Neural progenitor cell (in vitro differentiated cells): ENCODE results near the gene PTGR3. TPM values are rescaled to one million over a fixed set of nuclear protein-coding genes. Genes with fewer than 3 reads are reported as not detected.
A peak's percentile ranks its signal among the peaks of the same experiment; 100 is the strongest.

ENCODE experiments used
- DNase-seq: peaks from one replicate; pipeline ENCODE4 v3.0.0-alpha.2; 2016; ENCODE audit warnings: low spot score
- H2AFZ ChIP-seq: fragments of 200-600 bp; sonication (generic); replicated peaks from 2 replicates; pipeline ENCODE4 v1.6.1; 2016; ENCODE audit warnings: antibody characterized with exemption
- H3F3A ChIP-seq: fragments of 200-600 bp; sonication (generic); 2 replicates; pipeline ENCODE4 v1.6.1; 2016; ENCODE audit warnings: antibody characterized with exemption, low read depth
- H3K27ac ChIP-seq: fragments of 200-600 bp; sonication (generic); 2 replicates; pipeline ENCODE4 v1.5.1; 2016; ENCODE audit warnings: mild to moderate bottlenecking
- H3K27me3 ChIP-seq: fragments of 200-600 bp; sonication (generic); 2 replicates; pipeline ENCODE4 v1.6.1; 2016; ENCODE audit warnings: mild to moderate bottlenecking, moderate library complexity
- H3K36me3 ChIP-seq: fragments of 200-600 bp; sonication (generic); 2 replicates; pipeline ENCODE4 v1.5.1; 2016
- H3K4me1 ChIP-seq: fragments of 200-600 bp; sonication (generic); 2 replicates; pipeline ENCODE4 v1.6.1; 2016; ENCODE audit warnings: mixed run types
- H3K4me2 ChIP-seq: fragments of 200-600 bp; sonication (generic); 2 replicates; pipeline ENCODE4 v1.6.1; 2016
- H3K4me3 ChIP-seq: fragments of 200-600 bp; sonication (generic); 2 replicates; pipeline ENCODE4 v1.5.1; 2016
- H3K79me2 ChIP-seq: fragments of 200-600 bp; sonication (generic); 2 replicates; pipeline ENCODE4 v1.6.1; 2016; ENCODE audit warnings: low read depth
- H3K9ac ChIP-seq: fragments of 200-600 bp; sonication (generic); 2 replicates; pipeline ENCODE4 v1.6.1; 2016
- H3K9me3 ChIP-seq: fragments of 200-600 bp; sonication (generic); 2 replicates; pipeline ENCODE4 v1.5.1; 2016; ENCODE audit warnings: low read depth
- H4K20me1 ChIP-seq: fragments of 200-600 bp; sonication (generic); 2 replicates; pipeline ENCODE4 v1.6.1; 2016; ENCODE audit warnings: low read depth
- H3K27ac Mint-ChIP-seq: 3 replicates; pipeline ENCODE4 v1.8.0; 2021; ENCODE audit warnings: mixed read lengths
- H3K27me3 Mint-ChIP-seq: 2 replicates; pipeline ENCODE4 v1.8.0; 2022; ENCODE audit warnings: low read depth, mild to moderate bottlenecking, inconsistent platforms, moderate library complexity, mixed read lengths; ENCODE audit not compliant: insufficient read depth
- H3K36me3 Mint-ChIP-seq: 3 replicates; pipeline ENCODE4 v1.8.0; 2021; ENCODE audit warnings: mixed read lengths
- H3K4me1 Mint-ChIP-seq: 3 replicates; pipeline ENCODE4 v1.8.0; 2021; ENCODE audit warnings: mixed read lengths
- H3K4me3 Mint-ChIP-seq: 3 replicates; pipeline ENCODE4 v1.8.0; 2021; ENCODE audit warnings: mild to moderate bottlenecking, moderate library complexity, mixed read lengths
- H3K9me3 Mint-ChIP-seq: 3 replicates; pipeline ENCODE4 v1.8.0; 2020; ENCODE audit warnings: mixed read lengths
- CTCF ChIP-seq: fragments of 200-600 bp; sonication (generic); IDR thresholded peaks from 2 replicates; pipeline ENCODE4 v1.5.1; 2017; ENCODE audit warnings: antibody characterized with exemption, mild to moderate bottlenecking
- EZH2 ChIP-seq: fragments of 200-600 bp; sonication (generic); IDR thresholded peaks from 2 replicates; pipeline ENCODE4 v1.6.1; 2017; ENCODE audit warnings: antibody characterized with exemption, mild to moderate bottlenecking, moderate library complexity
- EZH2phosphoT487 ChIP-seq: fragments of 200-600 bp; sonication (generic); IDR thresholded peaks from 2 replicates; pipeline ENCODE4 v1.6.1; 2017; ENCODE audit warnings: antibody characterized with exemption
- total RNA-seq: library from RNA; depleted of rRNA; stranded (reverse); fragments of >200 nt; gene quantifications from 2 replicates; pipeline ENCODE4 v1.2.3, GENCODE V29; 2015; ENCODE audit warnings: low replicate concordance

The PTGR3 gene
- total RNA-seq, 1 donor from 2014 or later: 13.0 TPM

GRCh38 chr18:75161256-75162028, 47.5 kb downstream of the PTGR3 start:
- Mint-ChIP-seq H3K27ac (no peak overlapping the region), H3K27me3 (peaks cover 3% of the 10 kb centered on the region), H3K4me1 (peaks cover 13% of the 10 kb centered on the region), H3K9me3 (no peaks in the 10 kb centered on the region), H3K36me3 (no peaks in the 10 kb centered on the region), H3K4me3 (no peak overlapping the region)
- Histone ChIP-seq H4K20me1 (no peaks in the 10 kb centered on the region), H3K4me2 (no peak overlapping the region), H3K27ac (no peak overlapping the region), H3K79me2 (no peaks in the 10 kb centered on the region), H3K9me3 (no peaks in the 10 kb centered on the region), H3F3A (peaks cover 11% of the 10 kb centered on the region), H3K4me3 (no peak overlapping the region), H3K9ac (no peak overlapping the region), H3K36me3 (no peaks in the 10 kb centered on the region), H3K27me3 (no peaks in the 10 kb centered on the region), H3K4me1 (peaks cover 16% of the 10 kb centered on the region), H2AFZ (no peak overlapping the region)
- no peak for TF ChIP-seq CTCF
- no peak for TF ChIP-seq EZH2
- TF ChIP-seq EZH2phosphoT487: no peak
- no peak for DNase-seq

GRCh38 chr18:75160364-75160763, 48.6 kb downstream of the PTGR3 start:
- Mint-ChIP-seq H3K27ac (peak overlapping the region; percentile 65), H3K4me3 (no peak overlapping the region), H3K27me3 (peaks cover 4% of the 10 kb centered on the region), H3K9me3 (peaks cover 3% of the 10 kb centered on the region), H3K4me1 (peaks cover 15% of the 10 kb centered on the region), H3K36me3 (no peaks in the 10 kb centered on the region)
- TF ChIP-seq EZH2: no peak
- no peak for TF ChIP-seq CTCF
- TF ChIP-seq EZH2phosphoT487: no peak
- peak; percentile 32 for DNase-seq
- Histone ChIP-seq H3K27me3 (no peaks in the 10 kb centered on the region), H2AFZ (no peak overlapping the region), H3K27ac (no peak overlapping the region), H3K4me3 (no peak overlapping the region), H3F3A (peaks cover 11% of the 10 kb centered on the region), H3K4me2 (peak overlapping the region; percentile 22), H4K20me1 (no peaks in the 10 kb centered on the region), H3K79me2 (no peaks in the 10 kb centered on the region), H3K4me1 (peaks cover 16% of the 10 kb centered on the region), H3K36me3 (no peaks in the 10 kb centered on the region), H3K9ac (no peak overlapping the region), H3K9me3 (no peaks in the 10 kb centered on the region)

GRCh38 chr18:75159646-75160356, 49.1 kb downstream of the PTGR3 start:
- Mint-ChIP-seq H3K27ac (peak overlapping the region; percentile 57), H3K4me1 (peaks cover 15% of the 10 kb centered on the region), H3K4me3 (no peak overlapping the region), H3K36me3 (no peaks in the 10 kb centered on the region), H3K9me3 (peaks cover 8% of the 10 kb centered on the region), H3K27me3 (peaks cover 9% of the 10 kb centered on the region)
- no peak for TF ChIP-seq EZH2
- no peak for TF ChIP-seq CTCF
- Histone ChIP-seq H3K79me2 (no peaks in the 10 kb centered on the region), H3F3A (peaks cover 11% of the 10 kb centered on the region), H3K27ac (peak overlapping the region; percentile 73), H2AFZ (no peak overlapping the region), H4K20me1 (no peaks in the 10 kb centered on the region), H3K4me3 (no peak overlapping the region), H3K27me3 (no peaks in the 10 kb centered on the region), H3K9ac (no peak overlapping the region), H3K4me2 (peak overlapping the region; percentile 22), H3K36me3 (no peaks in the 10 kb centered on the region), H3K4me1 (peaks cover 16% of the 10 kb centered on the region), H3K9me3 (no peaks in the 10 kb centered on the region)
- peak; percentile 73 for DNase-seq
